RPMI8226 (cell line): ENCODE data around the gene MBTPS1.

Experiments
- DNase-seq: peaks from one replicate; pipeline ENCODE4 v3.0.0-alpha.2; 2015

Gene MBTPS1

DNA sequence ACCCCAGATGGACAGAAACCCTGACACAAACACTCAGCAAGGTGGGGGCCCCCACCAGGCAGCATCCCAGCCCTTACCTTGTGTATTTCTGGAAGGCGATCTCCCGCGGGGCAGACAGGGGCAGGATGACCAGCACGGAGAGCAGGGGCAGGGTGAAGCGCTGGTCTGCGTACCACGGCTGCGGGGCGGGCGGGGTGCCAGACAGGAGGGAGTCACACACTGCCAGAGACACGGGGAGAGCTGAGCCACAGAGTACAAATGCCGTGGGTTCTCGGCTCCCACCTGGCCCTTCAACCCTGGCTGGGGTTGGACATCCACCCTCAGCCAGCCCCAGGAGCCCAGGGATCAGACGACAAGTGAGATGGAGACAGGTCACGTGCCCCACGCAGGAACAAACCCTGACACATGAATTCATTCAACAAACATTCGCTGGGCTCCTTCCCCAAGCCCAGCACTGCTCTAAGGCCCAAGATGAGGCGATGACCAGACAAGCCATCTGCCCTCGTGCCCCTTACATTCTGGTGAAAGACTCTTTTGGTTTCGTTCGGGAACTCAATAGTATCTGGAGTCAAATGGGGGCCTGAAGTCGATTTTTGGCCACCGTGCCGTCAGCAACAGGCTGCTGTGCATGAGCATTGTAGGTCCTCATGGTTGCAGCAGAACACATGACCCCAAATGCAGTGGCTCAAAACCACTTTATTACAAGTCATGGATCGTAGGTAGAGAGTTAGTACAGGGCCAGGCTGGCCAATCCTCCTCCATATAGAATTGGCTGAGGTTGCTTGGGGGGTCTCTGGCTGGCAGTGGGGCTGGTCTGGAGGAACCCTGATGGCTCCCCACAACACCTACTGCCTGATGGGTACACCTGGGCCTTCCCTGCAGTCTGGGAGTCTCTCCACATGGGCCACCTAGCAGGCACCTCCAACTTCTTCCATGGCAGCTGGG, 83.2 kb downstream of the MBTPS1 start:
- no peak for DNase-seq

- no peak for DNase-seq
Measured at GRCh38 chr16:84032458-84033178, 84.1 kb downstream of the MBTPS1 start.

GRCh38 chr16:84031556-84031955, 85.2 kb downstream of the MBTPS1 start:
- no peak for DNase-seq

DNA sequence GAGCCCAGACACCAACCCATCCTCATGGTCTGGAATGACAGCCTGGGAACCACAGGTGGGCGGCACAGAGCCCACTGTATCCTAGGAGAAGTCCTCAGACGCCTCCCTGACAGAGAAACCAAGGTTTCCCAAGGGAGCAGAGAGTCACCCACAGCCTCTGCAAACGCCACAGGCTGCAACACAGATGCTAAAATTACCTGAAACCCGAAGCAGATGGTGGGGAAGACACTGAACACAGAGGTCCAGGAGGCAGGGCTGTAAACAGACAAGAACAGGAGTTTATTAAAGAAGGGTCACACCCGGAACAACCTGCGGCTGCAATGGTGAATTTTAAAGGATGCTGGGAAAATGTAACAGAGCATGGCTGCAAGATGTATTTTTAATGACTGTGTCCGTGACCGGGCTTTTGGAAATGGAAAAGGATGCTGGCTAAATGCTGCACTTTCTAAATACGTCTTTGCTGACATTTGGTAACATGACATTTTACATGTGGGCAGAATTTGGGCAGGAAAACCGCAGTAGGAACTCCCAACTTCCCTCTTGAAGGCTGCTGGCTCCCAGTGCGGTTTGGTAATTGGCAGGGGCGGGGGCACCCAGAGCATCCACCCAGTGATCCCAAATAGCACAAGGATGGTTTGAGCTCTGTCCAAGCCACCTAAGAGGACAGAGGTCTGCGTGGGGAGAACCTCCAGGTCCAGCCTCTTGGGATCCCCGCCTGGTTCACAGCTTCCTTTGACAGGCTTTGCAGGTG, 87.3 kb downstream of the MBTPS1 start:
- no peak for DNase-seq

GRCh38 chr16:84027625-84028024, 89.1 kb downstream of the MBTPS1 start:
- DNase-seq = no peak

DNA sequence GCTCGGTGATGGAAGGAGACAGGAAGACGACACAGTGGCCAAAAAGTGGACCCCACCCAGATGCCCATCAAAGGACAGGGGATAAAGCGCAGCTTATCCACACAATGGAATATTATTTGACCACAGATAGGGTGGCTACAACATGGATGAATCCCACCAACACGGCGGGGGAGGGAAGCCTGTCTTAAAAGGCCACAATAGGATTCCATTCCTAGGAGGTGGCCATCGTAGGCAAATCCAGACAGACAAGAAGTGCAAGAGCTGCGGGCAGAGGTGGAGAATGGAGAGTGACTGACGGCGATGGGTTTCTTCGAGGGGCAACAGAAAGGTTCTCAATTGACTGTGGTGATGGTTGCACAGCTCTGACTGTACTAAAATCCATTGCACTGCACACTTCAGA, 90.1 kb downstream of the MBTPS1 start:
- no peak for DNase-seq

- DNase-seq = no peak
Measured at GRCh38 chr16:84024854-84025253, 91.9 kb downstream of the MBTPS1 start.

GRCh38 chr16:84022644-84023043, 94.1 kb downstream of the MBTPS1 start:
- no peak for DNase-seq

- DNase-seq = no peak
Measured at GRCh38 chr16:84021488-84021887, 95.3 kb downstream of the MBTPS1 start.

DNA sequence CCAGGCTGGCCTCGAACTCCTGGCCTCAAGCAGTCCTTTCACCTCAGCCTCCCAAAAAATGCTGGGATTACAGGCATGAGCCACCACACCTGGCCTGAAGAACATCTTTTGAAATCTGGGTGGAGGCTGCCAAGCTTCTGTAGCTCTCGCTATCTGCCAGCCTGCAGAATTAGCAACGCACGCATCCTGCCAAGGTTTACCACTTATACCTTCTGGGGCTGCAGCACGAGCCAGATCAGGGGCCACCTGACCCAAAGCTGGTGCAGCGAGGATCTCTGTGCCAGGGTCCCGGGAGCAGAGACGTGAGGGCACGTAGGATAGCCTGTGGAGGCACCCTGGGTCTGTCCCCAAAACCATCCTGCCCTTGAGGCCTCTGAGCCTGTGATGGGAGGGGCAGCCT, 96.4 kb downstream of the MBTPS1 start:
- DNase-seq = no peak

- no peak for DNase-seq
Measured at GRCh38 chr16:84018710-84019109, 98.0 kb downstream of the MBTPS1 start.

GRCh38 chr16:84016477-84016876, 100.3 kb downstream of the MBTPS1 start:
- no peak for DNase-seq

DNA sequence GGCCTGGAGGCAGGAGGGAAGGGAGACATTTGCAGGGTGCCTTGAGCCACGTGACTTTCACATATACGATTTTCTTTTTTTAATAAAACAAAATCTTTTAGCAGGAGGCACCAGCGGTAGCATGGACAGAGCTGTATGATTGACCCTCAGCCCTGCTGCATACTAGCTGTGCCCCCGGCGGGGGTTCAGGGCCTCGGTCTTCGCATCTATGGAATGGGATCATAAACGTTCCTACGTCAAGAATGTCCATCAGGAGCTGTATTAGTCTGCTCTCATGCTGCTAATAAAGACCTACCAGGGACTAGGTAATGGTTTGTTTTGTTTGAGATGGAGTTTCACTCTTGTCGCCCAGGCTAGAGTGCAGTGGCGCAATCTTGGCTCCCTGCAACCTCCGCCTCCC, 101.3 kb downstream of the MBTPS1 start:
- DNase-seq = no peak

GRCh38 chr16:84014570-84015327, 102.0 kb downstream of the MBTPS1 start:
- no peak for DNase-seq

GRCh38 chr16:84013787-84014569, 102.8 kb downstream of the MBTPS1 start:
- peak; percentile 97 for DNase-seq

GRCh38 chr16:84009282-84009681, 107.5 kb downstream of the MBTPS1 start:
- no peak for DNase-seq

GRCh38 chr16:84007965-84008364, 108.8 kb downstream of the MBTPS1 start:
- DNase-seq = no peak

GRCh38 chr16:84007520-84007919, 109.2 kb downstream of the MBTPS1 start:
- DNase-seq = no peak

GRCh38 chr16:84005391-84005790, 111.4 kb downstream of the MBTPS1 start:
- DNase-seq = no peak

- DNase-seq = no peak
Measured at GRCh38 chr16:84004442-84004841, 112.3 kb downstream of the MBTPS1 start.
